ENCODE measurements around the gene BRD4.
"Not testable (repeated sequence)": the region's sequence is repeated elsewhere in the genome, so short reads cannot be mapped to it uniquely, and the experiment has no call there.

BRD4 gene

GRCh38 chr19:15332311-15332996 is at the start of gene BRD4:
Gene BRD4 (minus strand): TSS chr19:15332539. CDS start chr19:15273099, 59,440 bp downstream.
- peak; percentile 63 for DNase-seq (ENCODE audit: low spot score)

GRCh38 chr19:15381864-15382263 is 49.5 kb upstream of the BRD4 start:
- DNase-seq (ENCODE audit: low spot score), result no peak

- DNase-seq (ENCODE audit: low spot score), result no peak
Observed at GRCh38 chr19:15381429-15381828, 49.1 kb upstream of the BRD4 start.

GRCh38 chr19:15379999-15380647 is 47.8 kb upstream of the BRD4 start:
- peak; percentile 44 for DNase-seq (ENCODE audit: low spot score)

GRCh38 chr19:15379083-15379998 is 47.0 kb upstream of the BRD4 start, which contains the start of gene AKAP8:
Gene AKAP8 (minus strand): TSS chr19:15379787. CDS start chr19:15379731, 56 bp downstream.
- peak; percentile 99 for DNase-seq (ENCODE audit: low spot score)

GRCh38 chr19:15378534-15379082 is 46.3 kb upstream of the BRD4 start:
- DNase-seq (ENCODE audit: low spot score), result peak; percentile 53

- DNase-seq (ENCODE audit: low spot score), result no peak
Observed at GRCh38 chr19:15374796-15375440, 42.6 kb upstream of the BRD4 start.

- no peak for DNase-seq (ENCODE audit: low spot score)
Observed at GRCh38 chr19:15374105-15374651, 41.8 kb upstream of the BRD4 start.

- DNase-seq (ENCODE audit: low spot score), result no peak
Observed at GRCh38 chr19:15373644-15374043, 41.3 kb upstream of the BRD4 start.

- DNase-seq (ENCODE audit: low spot score), result no peak
Observed at GRCh38 chr19:15372891-15373301, 40.6 kb upstream of the BRD4 start.

- no peak for DNase-seq (ENCODE audit: low spot score)
Observed at GRCh38 chr19:15372470-15372869, 40.1 kb upstream of the BRD4 start.

- no peak for DNase-seq (ENCODE audit: low spot score)
Observed at GRCh38 chr19:15371786-15372380, 39.5 kb upstream of the BRD4 start.

GRCh38 chr19:15371119-15371518 is 38.8 kb upstream of the BRD4 start:
- no peak for DNase-seq (ENCODE audit: low spot score)

- no peak for DNase-seq (ENCODE audit: low spot score)
Observed at GRCh38 chr19:15369594-15369891, 37.2 kb upstream of the BRD4 start.

DNA sequence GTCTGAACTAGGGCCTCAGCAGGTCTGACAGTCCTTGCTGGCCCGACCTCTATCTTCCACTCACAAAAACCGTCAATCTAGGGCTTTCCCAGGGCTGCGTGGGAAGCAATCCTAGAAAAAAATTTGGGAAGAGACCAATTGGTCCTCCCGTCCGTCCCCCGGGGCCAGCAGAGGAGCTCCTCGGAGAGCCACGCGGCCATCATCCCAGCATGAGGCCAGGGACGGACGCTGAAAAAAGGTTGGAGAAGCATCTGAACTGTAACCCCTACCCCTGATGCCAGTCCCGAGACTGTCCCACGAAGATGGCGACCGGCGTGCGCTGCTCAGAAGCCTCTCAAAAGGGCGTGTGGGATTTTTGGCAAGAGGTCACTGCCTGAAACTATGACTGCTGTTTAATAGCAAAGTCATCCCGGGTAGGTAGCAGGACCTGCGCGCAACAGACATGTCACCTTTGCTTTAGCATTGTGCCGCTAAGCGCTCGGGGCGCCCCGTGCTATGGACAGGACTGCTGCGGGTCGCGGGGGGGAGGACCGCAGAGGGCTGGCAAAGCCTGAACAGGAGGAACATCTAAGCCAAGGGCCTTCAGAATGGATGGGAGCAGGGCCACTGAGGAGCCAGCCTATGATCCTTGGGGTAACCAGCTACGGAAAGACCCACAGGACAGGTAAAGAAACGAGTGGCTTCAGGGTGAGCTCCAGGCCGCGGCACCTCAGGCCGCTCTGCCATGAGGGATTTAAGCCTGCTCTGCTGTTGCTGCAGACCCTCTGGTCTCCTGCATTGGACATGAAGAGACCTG is 36.7 kb upstream of the BRD4 start:
- no peak for DNase-seq (ENCODE audit: low spot score)

DNA sequence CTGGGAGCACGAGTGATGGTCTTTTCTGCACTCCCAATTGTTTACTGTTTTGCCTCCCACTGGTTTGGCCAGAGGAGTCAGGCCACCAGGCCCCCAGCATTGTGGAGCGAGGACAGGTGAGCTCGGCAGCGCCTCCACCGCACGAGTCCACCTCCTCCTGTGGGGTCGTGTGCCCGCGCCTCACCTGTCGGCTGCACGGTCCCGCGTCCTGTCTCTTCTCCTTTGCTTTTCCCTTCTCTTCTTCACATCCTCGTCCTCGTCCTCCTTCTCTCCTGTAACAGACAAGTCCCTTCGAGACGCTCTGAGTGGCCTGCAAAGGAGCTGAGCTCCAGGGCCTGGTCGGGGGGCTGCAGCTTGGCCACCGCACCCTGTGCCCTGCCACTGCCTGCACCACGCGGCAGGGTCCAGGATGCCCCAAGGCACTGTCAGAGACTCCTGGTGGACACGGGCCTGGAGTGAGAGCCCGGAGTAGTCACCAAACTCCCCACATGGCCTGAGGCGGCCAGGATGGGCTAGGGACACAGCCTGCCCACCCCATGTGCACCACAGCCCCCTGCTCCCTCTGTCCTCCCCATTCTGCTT is 35.8 kb upstream of the BRD4 start:
- no peak for DNase-seq (ENCODE audit: low spot score)

DNA sequence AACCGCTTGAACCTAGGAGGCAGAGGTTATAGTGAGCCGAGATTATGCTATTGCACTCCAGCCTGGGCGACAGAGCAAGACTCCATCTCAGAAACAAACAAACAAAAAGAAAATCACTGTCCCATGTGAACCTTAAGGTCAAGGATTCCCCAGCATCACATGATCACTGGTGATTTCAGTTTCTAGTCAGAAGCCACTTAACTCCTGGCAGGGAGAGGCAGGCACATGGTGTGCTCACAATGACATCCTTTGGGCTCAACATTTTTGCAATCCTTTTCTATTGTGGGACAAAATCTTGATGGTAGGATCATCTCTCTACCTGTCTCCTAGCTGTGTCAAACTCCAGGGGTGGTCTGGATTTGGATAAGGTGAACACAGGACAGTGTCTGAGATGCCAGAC is 35.1 kb upstream of the BRD4 start:
- DNase-seq (ENCODE audit: low spot score), result no peak

DNA sequence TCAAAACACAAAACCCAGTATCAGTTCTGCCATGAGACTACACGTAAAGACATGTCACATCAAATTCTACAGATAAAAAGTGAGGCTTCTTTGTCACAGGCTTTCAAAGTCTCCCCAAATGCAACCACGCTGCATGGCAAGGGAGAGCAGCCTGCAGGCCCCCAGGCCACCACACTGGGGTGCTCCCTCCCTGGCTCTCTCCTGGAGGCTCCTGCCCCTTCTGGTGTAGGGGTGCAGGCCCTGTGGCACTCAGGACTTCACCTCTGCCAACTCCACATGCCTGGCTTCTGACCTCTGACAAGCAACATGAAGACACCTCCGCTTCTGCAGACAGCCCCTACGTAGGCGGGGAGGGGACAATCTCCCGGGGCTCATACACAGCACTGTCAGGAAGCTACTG is 32.9 kb upstream of the BRD4 start:
- no peak for DNase-seq (ENCODE audit: low spot score)

DNA sequence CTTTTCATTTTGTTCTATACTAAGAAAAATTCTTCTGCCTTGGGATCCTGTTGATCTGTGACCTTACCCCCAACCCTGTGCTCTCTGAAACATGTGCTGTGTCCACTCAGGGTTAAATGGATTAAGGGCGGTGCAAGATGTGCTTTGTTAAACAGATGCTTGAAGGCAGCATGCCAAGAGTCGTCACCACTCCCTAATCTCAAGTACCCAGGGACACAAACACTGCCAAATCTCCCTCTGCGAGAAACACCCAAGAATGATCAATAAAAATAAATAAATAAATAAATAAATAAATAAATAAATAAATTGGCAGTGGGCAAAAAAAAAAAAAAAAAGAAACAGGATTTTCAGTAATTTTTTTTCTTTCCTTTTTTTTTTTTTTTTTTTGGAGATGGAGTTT is 31.5 kb upstream of the BRD4 start:
- DNase-seq (ENCODE audit: low spot score), result not testable (repeated sequence)

DNA sequence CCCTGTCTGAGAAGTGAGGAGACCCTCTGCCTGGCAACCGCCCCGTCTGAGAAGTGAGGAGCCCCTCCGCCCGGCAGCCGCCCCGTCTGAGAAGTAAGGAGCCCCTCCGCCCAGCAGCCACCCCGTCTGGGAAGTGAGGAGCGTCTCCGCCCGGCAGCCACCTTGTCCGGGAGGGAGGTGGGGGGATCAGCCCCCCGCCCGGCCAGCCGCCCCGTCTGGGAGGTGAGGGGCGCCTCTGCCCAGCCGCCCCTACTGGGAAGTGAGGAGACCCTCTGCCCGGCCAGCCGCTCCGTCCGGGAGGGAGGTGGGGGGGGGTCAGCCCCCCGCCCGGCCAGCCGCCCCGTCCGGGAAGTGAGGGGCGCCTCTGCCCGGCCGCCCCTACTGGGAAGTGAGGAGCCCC is 30.7 kb upstream of the BRD4 start:
- not testable (repeated sequence) for DNase-seq (ENCODE audit: low spot score)
